Keratinocyte (primary cell): ENCODE measurements around the gene FMNL2. TPM values are rescaled to one million over a fixed set of nuclear protein-coding genes. Genes with fewer than 3 reads are reported as not detected.

Experiments
- DNase-seq: peaks from one replicate; pipeline ENCODE4 v3.0.0-alpha.2; 2011; ENCODE audit warnings: low read depth, missing footprints, low spot score
- FAIRE-seq: peaks from 2 replicates; lab custom pipeline; 2011; peaks lifted over from hg19 to GRCh38; lab: Jason Lieb, UNC
- H2AFZ ChIP-seq: 2 replicates; pipeline ENCODE4 v1.6.0; 2012; ENCODE audit warnings: low read length, control low read depth, inconsistent platforms; ENCODE audit not compliant: control insufficient read depth
- H3K27ac ChIP-seq: 2 replicates; pipeline ENCODE4 v1.5.1; 2011; ENCODE audit warnings: low read length; ENCODE audit not compliant: control insufficient read depth, insufficient read depth
- H3K27me3 ChIP-seq: 3 replicates; pipeline ENCODE4 v1.6.0; 2011; ENCODE audit warnings: low read length; ENCODE audit not compliant: control insufficient read depth, insufficient read depth; ENCODE audit errors: extremely low read depth
- H3K36me3 ChIP-seq, 2 experiments: 2 replicates in 1 of 2; 3 replicates in 1 of 2; pipeline ENCODE4 v1.5.1; 2011; ENCODE audit warnings: low read length in 2 of 2, mild to moderate bottlenecking in 1 of 2; ENCODE audit not compliant: control insufficient read depth in 2 of 2, insufficient read depth in 2 of 2; ENCODE audit errors: extremely low read depth in 1 of 2
- H3K4me1 ChIP-seq: 3 replicates; pipeline ENCODE4 v1.5.1; 2011; ENCODE audit warnings: low read length; ENCODE audit not compliant: control insufficient read depth, insufficient read depth; ENCODE audit errors: extremely low read depth
- H3K4me2 ChIP-seq: 3 replicates; pipeline ENCODE4 v1.6.0; 2011; ENCODE audit warnings: low read depth, low read length; ENCODE audit not compliant: control insufficient read depth, insufficient read depth; ENCODE audit errors: extremely low read depth
- H3K4me3 ChIP-seq, 3 experiments: fragments of 200-600 bp in 1 of 3; sonication (generic) in 1 of 3; 2 replicates in 2 of 3; 3 replicates in 1 of 3; pipeline ENCODE4 v1.5.1; 2011 to 2016; ENCODE audit warnings: low read length in 3 of 3, mild to moderate bottlenecking in 3 of 3, control low read depth in 2 of 3, inconsistent platforms in 1 of 3, low read depth in 1 of 3, mixed read lengths in 1 of 3, mixed run types in 1 of 3, moderate library complexity in 1 of 3; ENCODE audit not compliant: control insufficient read depth in 2 of 3, insufficient read depth in 2 of 3; ENCODE audit errors: extremely low read depth in 1 of 3
- H3K79me2 ChIP-seq: 2 replicates; pipeline ENCODE4 v1.6.0; 2012; ENCODE audit warnings: low read length; ENCODE audit not compliant: control insufficient read depth, insufficient read depth
- H3K9ac ChIP-seq: 3 replicates; pipeline ENCODE4 v1.6.0; 2011; ENCODE audit warnings: low read length; ENCODE audit not compliant: control insufficient read depth, insufficient read depth; ENCODE audit errors: extremely low read depth
- H3K9me1 ChIP-seq: 3 replicates; pipeline ENCODE4 v1.6.0; 2011; ENCODE audit warnings: low read length; ENCODE audit not compliant: control insufficient read depth, insufficient read depth; ENCODE audit errors: extremely low read depth
- H3K9me3 ChIP-seq: 2 replicates; pipeline ENCODE4 v1.5.1; 2012; ENCODE audit warnings: low read depth, low read length; ENCODE audit not compliant: control insufficient read depth
- H4K20me1 ChIP-seq: 3 replicates; pipeline ENCODE4 v1.6.0; 2011; ENCODE audit warnings: low read length; ENCODE audit not compliant: control insufficient read depth, insufficient read depth; ENCODE audit errors: extremely low read depth
- CTCF ChIP-seq, 3 experiments: IDR thresholded peaks in 1 of 3; conservative IDR thresholded peaks in 1 of 3; optimal IDR thresholded peaks in 1 of 3; 2 replicates in 2 of 3; 3 replicates in 1 of 3; pipeline versions ENCODE3 to v1.5.1; 2011; ENCODE audit warnings: low read length in 3 of 3, mild to moderate bottlenecking in 3 of 3, moderate library complexity in 2 of 3, control low read depth in 1 of 3, inconsistent platforms in 1 of 3; ENCODE audit not compliant: insufficient read depth in 2 of 3; ENCODE audit errors: extremely low read depth in 1 of 3
- EZH2 ChIP-seq: IDR thresholded peaks from one replicate; pipeline ENCODE4 v1.6.1; 2012; ENCODE audit warnings: inconsistent platforms, mild to moderate bottlenecking, low read length, moderate library complexity
- dilution Hi-C: fragments of 300-500 bp; cut with MboI; formaldehyde crosslinking; loops from one replicate; pipeline ENCODE4 v1.7.0; 2020; ENCODE audit warnings: low sequenced_read_pairs; ENCODE audit not compliant: extremely low pct_ligation_motif_present
- polyA plus RNA-seq, 5 experiments: library from polyadenylated mRNA; depleted of rRNA in 3 of 5; stranded (reverse) in 3 of 5; stranded (forward) in 1 of 5; unstranded in 1 of 5; fragments of >200 nt; gene quantifications; 1 replicate in 1 of 5; 2 replicates in 3 of 5; 3 replicates in 1 of 5; pipeline versions ENCODE4 v1.2.1 to v1.2.3, GENCODE V29; 2011 to 2012; ENCODE audit warnings: missing spikeins in 2 of 5, low read depth in 1 of 5, low replicate concordance in 1 of 5

The FMNL2 gene
- polyA plus RNA-seq, 1 donor (not counting 4 experiments of a cell fraction or from before 2014, with no cell fraction given): 62.7 TPM

- H3K4me2 ChIP-seq: no peak overlapping the region
- FAIRE-seq: no peak
- no peak for DNase-seq
- H3K27ac ChIP-seq: no peak overlapping the region
- no peaks in the 10 kb centered on the region for H3K4me1 ChIP-seq
- no peak overlapping the region for H3K9ac ChIP-seq
- no peaks in the 10 kb centered on the region for H4K20me1 ChIP-seq
- H3K4me3 ChIP-seq: no peak overlapping the region
- H3K27me3 ChIP-seq: no peaks in the 10 kb centered on the region
- dilution Hi-C loops: no loop called here
- no peaks in the 10 kb centered on the region for H3K9me1 ChIP-seq
- no peak overlapping the region for H2AFZ ChIP-seq
- H3K36me3 ChIP-seq: peaks cover 25 to 44% of the 10 kb centered on the region in 2 experiments
- no peaks in the 10 kb centered on the region for H3K79me2 ChIP-seq
- H3K9me3 ChIP-seq: no peaks in the 10 kb centered on the region
- TF ChIP-seq EZH2: no peak
- TF ChIP-seq CTCF (optimal IDR thresholded peaks at IDR 0.05 in 1 of 3, IDR thresholded peaks at IDR 0.05 in 1 of 3, conservative IDR thresholded peaks at IDR 0.05 in 1 of 3; ENCODE audit: extremely low read depth in 1 of 3, insufficient read depth in 2 of 3, low read length in 3 of 3): no peak
These were observed 288.2 kb downstream of the FMNL2 start for GRCh38 chr2:152623076-152623740.

- Histone ChIP-seq H3K79me2 (no peaks in the 10 kb centered on the region), H3K27ac (no peak overlapping the region), H3K4me2 (no peak overlapping the region), H3K9me3 (no peaks in the 10 kb centered on the region), H3K27me3 (no peaks in the 10 kb centered on the region), H3K36me3 (peaks cover 25 to 44% of the 10 kb centered on the region in 2 experiments), H3K9ac (no peak overlapping the region), H4K20me1 (no peaks in the 10 kb centered on the region), H2AFZ (no peak overlapping the region), H3K9me1 (no peaks in the 10 kb centered on the region), H3K4me1 (no peaks in the 10 kb centered on the region), H3K4me3 (no peak overlapping the region)
- no peak for TF ChIP-seq EZH2
- TF ChIP-seq CTCF (optimal IDR thresholded peaks at IDR 0.05 in 1 of 3, IDR thresholded peaks at IDR 0.05 in 1 of 3, conservative IDR thresholded peaks at IDR 0.05 in 1 of 3; ENCODE audit: extremely low read depth in 1 of 3, insufficient read depth in 2 of 3, low read length in 3 of 3): no peak
- dilution Hi-C loops: no loop called here
- DNase-seq: no peak
- FAIRE-seq: no peak
These were observed 288.8 kb downstream of the FMNL2 start for GRCh38 chr2:152623775-152624174.
